Measurements from ENCODE around the gene THPO.

The THPO gene

DNA sequence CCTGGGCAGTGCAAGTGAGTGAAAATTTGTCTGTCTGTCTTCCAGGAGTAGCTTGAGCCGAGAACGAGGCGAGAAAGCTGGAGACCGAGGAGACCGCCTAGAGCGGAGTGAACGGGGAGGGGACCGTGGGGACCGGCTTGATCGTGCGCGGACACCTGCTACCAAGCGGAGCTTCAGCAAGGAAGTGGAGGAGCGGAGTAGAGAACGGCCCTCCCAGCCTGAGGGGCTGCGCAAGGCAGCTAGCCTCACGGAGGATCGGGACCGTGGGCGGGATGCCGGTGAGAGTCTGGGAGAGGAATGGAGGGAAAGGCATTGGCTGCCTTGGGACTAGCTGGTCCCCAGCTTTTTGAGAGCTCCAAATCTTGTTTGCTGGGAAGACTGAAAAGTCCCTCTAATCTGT lies 50.8 kb downstream of the THPO start:
- DNase-seq = no peak

DNA sequence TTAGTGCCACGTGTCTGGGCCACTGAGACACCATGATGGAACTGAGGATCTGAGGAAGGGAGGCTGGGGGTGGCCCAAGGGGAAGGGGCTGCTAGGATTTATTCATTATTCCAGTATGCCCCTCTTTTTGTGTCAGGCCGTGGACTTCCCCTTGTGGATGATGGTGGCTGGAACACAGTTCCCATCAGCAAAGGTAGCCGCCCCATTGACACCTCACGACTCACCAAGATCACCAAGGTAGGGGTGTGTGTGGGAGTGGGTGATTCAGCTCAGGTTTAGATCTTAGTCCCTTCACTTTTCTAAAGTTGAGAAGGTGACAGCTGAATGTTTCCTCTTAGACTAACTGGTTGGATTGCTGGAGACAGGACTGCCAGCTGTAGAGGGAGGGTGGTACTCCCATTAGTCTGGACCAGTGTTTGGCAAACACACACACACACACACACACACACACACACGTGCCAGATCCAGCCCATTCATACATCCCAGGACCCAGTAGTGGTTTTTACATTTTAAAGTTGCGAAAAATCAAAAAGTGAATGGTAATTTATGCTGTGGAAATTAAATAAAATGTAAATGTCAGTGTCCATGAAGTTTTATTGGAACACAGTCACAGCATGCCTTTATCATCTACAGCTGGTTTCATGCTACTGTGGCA lies 52.2 kb downstream of the THPO start:
- DNase-seq = peak; percentile 41 to 51

- DNase-seq = no peak
These were observed 52.7 kb downstream of the THPO start for GRCh38 chr3:184325269-184325668.

DNA sequence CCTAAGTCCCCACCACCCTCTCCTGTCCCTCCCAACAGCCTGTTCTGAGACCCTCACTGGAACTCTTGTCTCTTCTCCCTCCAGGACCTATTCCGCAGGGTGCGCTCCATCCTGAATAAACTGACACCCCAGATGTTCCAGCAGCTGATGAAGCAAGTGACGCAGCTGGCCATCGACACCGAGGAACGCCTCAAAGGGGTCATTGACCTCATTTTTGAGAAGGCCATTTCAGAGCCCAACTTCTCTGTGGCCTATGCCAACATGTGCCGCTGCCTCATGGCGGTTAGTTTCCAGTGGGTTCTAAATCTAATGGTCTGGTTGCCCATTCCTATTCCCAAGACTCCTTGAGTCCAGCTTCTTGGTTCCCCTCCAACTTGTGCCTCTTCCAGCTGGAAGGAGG lies 54.3 kb downstream of the THPO start:
- no peak for DNase-seq

DNA sequence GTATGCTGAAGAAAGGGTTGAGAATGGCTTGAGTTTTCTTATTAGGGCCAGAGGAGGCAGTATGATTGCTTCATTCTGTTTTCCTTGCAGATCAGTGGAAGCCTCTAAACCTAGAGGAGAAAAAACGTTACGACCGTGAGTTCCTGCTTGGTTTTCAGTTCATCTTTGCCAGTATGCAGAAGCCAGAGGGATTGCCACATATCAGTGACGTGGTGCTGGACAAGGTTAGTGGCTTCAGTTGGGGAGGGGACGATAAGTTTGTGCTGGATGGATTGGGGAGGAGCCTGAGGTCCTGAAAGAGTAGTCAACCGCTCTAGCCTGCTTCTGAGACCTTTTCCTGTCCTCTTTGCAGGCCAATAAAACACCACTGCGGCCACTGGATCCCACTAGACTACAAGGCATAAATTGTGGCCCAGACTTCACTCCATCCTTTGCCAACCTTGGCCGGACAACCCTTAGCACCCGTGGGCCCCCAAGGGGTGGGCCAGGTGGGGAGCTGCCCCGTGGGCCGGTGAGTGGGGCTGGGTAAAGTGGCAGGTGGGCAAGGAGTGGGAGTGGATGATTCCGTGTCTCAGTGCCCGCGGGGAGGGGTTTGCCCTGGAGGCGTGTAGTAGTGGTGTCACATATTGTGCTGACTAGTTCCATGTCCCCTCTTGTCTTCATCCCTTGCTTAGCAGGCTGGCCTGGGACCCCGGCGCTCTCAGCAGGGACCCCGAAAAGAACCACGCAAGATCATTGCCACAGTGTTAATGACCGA lies 55.1 kb downstream of the THPO start:
- no peak for DNase-seq

All from activated CD4-positive, alpha-beta T cell treated with anti-CD3 and anti-CD28 coated beads, Interleukin-2, amount 50 U/mL, for 48 hours (primary cell).